KBM-7 (cell line): ENCODE results near the gene RBM33.
A peak's percentile ranks its signal among the peaks of the same experiment; 100 is the strongest.

Experiments used
- DNase-seq: peaks from one replicate; pipeline ENCODE4 v3.0.0-alpha.2; 2015
- in situ Hi-C: fragments of 300-500 bp; cut with MboI; formaldehyde crosslinking; loops from 2 replicates; pipeline ENCODE4 v1.14.3; 2020; ENCODE audit warnings: low sequenced_read_pairs, low pct_unique_long_range_greater_than_20kb, mixed read lengths

RBM33 gene

DNA sequence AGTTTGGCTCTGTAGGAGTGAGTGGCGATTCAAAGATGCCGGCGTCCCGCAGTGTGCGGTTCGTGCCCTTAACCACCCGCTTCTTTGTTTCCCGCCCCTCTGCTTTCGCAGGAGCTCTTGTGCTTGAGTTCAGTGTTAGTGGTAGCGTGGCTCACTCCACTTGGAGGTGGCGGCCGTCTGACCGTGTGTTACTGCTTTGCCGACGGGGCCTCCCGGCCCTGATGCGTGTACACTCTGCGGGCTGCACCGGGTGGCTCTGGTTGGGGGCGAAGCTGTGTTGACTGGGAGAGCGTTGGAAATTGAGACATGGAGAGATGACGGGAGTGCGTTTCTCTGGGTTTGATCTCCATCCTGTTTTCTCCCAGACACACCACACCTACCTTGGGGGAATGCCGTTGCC, 136.4 kb downstream of the RBM33 start:
- in situ Hi-C loops = loop anchor here (25.0 kb wide), 1 partner anchor 1031 kb away; no protein-coding TSS in a partner anchor
- DNase-seq = no peak

DNA sequence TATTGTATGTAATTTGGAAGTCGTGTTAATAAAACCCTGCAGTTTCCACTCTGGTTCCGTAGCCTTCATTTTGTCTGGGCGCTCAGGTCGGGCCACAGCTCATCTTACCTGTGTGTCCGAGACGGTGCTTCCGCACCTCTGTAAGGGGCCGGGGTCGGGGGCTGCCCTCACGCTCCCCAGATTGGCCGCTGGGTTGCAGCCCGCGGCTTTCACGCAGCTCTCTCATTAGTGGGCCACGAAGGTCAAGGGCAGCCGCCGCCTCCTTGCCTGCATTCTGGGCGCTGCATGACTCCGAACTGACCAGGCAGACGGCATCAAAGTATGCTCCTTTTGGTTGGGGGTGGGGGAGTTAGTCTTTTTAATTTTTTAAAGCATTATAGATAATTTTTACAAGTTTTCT, 137.0 kb downstream of the RBM33 start:
- in situ Hi-C loops = loop anchor here (25.0 kb wide), 1 partner anchor 1031 kb away; no protein-coding TSS in a partner anchor
- DNase-seq = no peak

DNA sequence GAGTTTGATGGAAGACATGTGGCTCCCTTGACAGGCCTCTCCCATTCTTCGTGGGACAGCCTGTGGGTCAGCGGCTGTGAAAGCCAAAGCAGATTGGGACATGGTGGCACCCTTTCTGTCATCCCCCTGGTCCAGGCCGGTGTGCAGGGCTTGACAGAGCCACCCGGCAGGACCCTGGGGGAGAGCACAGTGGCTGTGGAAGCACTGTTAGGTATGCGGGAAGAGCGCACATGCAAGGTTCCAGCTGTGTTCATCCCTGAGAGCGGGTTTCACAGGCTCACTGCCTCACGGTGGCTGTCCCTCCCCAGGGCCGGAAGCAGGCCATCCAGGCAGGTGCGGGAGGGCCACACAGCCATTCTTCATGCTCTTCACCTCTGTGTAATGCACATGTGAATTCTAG, 138.0 kb downstream of the RBM33 start:
- no peak for DNase-seq
- in situ Hi-C loops = loop anchor here (25.0 kb wide), 1 partner anchor 1030 kb away; no protein-coding TSS in a partner anchor

DNA sequence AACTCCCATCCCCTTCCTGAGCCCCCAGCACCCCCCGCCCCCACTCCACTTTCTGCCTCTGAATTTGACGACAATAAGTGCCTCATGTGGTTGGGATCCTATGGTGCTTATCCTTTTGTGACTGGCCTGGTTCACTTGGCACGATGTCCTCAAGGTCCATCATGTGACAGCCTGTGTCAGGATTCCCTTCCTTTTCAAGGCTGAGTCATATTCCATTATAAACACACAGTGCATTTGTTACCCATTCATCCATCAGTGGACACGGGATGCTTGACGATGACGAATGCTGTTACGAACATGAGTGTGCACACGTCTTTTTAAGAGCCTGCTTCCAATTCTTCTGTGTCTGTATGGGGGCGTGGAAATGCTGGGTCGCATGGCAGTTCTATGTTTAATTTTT, 141.1 kb downstream of the RBM33 start:
- DNase-seq = no peak
- in situ Hi-C loops = loop anchor here (25.0 kb wide), 1 partner anchor 1027 kb away; no protein-coding TSS in a partner anchor

DNA sequence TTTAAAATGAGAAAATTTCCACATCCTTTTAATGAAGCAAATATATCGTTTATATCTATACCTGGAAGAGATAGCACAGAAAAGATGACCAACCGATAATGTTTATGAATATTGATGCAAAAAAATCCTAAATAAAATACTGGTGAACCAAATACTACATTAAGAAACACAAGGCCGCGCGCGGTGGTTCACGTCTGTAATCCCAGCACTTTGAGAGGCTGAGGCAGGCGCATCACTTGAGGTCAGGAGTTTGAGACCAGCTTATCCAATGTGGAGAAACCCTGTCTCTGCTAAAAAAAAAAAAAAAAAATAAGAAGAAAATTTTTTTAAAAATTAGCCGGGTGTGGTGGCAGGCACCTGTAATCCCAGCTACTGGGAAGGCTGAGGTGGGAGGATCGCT, 142.0 kb downstream of the RBM33 start:
- in situ Hi-C loops = loop anchor here (25.0 kb wide), 1 partner anchor 1026 kb away; no protein-coding TSS in a partner anchor
- no peak for DNase-seq

DNA sequence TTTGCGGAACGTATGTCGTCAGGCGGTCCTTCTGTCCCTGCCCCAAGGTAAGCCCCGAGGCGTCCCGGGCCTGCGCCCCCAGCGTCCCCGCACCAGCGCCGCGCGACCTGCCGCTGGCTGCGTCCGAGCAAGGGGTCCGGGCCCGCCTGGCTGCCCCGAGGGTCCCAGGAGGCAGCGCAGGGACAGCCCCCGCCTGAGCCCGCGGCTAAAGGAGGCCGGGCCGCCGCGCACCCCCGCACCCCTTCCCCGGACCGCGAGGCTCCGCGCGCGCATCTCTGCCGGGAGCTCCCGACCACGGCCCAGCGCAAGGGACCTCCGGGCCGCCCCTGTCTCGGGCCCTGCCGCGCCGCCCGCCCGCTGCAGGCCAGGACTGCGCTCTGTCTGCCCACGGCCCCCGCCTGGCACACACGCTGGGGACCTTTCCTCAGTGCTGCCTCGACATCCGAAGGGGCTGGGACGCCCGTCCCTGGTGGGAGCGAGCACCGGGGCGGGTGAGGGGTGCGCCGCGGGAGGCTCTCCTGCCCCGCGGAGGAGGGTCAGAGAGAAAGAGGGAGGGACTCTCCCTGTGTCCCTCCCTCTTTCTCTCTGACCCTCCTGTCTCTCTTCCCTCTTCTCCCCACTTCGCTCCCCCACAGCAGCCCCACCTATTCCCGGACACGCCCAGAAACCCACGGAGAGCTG, 142.8 kb downstream of the RBM33 start:
- in situ Hi-C loops = loop anchor here (25.0 kb wide), 1 partner anchor 1025 kb away; no protein-coding TSS in a partner anchor
- DNase-seq = no peak

DNA sequence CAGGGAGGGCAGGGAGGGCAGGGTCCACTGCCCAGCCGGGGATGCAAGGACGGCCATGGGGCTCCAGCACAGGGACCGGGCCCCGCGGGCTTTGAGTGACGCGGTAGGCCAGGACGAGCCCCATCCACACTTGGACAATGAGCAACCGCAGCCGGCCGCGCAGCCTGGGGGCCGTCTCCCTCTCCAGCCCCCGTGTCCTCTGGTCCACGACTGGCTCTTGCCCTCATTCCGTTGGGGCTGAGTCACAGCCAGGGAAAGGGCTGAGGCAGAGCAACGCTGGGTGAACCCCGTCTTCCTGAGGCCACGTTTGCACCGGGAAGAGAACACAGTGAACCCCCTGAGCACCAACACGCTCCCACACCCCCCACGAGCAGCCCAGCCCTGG, 144.1 kb downstream of the RBM33 start:
- in situ Hi-C loops = loop anchor here (25.0 kb wide), 1 partner anchor 1024 kb away; no protein-coding TSS in a partner anchor
- DNase-seq = no peak

DNA sequence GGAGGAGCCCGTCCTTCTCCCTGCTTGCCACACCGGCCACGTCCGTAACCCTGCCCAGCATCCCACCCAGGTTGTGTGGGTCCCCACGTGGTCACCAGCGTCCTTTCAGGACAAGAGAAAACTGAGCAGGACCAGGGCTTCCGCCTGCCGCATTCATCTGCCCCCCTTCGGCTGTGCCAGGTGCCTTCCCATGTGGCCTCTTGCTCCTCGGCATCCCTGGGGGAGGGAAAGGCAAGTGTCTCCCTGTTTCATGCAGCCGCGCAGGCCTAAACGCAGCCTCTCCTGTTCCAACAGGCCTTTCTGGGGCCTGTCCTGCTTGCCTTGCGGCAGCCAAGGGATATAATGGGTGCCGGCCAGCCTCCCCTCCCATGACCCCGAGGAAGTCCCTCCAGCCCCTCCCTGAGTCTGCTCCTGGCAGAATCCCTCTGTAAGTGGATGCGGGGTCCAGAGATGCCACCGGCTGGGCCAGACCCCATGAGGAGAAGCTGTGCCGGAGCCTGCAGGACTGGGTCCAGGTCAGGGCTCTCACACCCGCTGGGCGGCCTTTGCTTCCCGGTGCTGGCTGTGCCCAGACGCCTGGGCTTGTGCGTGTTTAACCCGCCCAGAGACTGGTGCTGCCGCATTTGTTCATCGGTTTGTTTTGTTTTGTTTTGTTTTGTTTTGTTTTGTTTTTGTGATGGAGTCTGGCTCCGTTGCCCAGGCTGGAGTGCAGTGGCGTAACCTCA, 144.7 kb downstream of the RBM33 start:
- no peak for DNase-seq
- in situ Hi-C loops = loop anchor here (25.0 kb wide), 1 partner anchor 1023 kb away; no protein-coding TSS in a partner anchor

DNA sequence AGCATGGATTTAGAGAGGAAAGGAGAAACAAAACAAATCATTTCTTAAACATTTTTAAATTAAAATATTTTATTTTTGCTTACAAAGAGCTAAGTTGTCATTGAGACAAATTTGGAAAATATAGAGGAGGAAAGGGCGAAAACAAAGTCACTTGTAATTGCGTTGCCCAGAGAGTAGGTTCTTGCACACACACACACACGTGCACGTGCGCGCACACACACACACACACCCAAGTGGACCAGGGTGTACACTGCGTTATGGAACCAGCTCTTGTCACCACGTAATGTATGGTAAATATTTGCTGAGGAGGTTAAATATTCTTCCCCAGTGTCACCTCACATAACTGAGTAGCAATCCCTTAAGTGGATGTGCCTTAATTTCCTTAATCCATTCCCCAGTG, 146.2 kb downstream of the RBM33 start:
- in situ Hi-C loops = loop anchor here (25.0 kb wide), 1 partner anchor 1022 kb away; no protein-coding TSS in a partner anchor
- DNase-seq = no peak

DNA sequence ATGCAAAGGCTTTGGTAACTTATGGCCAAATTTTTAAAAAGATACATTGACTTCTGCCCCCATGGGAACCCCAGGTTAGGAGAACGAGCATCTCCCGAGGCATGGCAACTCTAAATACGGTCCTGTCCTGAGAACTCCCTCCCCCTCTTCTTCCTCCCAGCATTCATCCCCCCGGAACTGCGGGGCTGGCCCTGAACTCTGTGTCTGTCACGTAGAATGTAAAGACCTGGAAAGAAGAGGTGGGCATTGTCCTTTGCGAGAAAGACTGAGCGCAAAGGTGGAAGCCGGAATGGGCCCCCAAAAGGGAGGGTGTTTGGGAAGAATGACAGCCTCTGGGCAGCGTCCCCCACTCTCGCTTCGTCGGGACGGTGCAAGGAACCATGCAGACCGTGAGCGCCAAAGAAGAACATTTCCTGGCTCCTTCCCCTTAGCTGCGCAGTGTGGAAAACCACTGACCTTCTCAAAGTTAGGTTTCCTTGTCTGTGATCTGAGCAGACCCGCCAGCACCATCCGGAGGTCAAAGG, 146.8 kb downstream of the RBM33 start:
- no peak for DNase-seq
- in situ Hi-C loops = loop anchor here (25.0 kb wide), 1 partner anchor 1021 kb away; no protein-coding TSS in a partner anchor

DNA sequence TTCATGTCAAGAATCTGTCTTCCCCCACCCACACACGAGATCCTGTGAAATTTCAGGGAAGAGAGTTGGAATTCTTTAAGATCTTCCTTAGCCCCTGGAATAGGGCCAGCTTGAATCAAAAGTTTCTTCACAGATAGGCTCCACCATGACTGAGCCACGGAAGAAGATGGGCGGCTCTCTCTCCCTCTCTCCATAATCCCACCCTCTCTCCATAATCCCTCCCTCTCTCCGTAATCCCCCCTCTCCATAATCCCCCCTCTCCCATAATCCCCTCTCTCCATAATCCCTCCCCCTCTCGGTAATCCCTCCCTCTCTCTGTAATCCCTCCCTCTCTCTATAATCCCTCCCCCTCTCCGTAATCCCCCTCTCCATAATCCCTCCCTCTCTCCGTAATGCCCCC, 147.4 kb downstream of the RBM33 start:
- no peak for DNase-seq
- in situ Hi-C loops = loop anchor here (25.0 kb wide), 1 partner anchor 1020 kb away; no protein-coding TSS in a partner anchor

DNA sequence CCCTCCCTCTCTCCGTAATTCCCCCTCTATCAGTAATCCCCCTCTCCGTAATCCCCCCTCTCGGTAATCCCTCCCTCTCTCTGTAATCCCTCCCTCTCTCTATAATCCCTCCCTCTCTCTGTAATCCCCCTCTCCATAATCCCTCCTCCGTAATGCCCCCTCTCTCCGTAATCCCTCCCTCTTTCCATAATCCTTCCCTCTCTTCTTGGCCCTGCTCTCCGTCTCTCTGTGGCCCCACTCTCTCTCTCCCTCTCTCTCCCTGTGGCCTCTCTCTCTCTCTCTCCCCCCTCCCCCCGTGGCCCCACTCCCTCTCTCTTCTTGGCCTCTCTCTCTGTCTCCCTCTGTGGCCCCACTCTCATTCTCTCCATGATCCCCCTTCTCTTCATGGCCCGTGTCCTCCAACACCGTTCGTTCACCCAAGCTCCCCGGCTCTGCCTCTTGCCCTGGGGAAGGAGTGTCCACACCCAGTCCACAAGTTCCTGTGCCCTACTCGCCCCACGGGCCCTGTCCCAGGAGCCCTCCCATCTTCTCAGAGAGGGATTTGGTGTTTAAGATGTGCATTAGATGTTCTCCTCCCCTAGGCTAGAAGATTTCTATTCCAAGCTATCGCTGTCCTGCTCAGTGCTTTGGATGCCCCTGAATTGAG, 148.0 kb downstream of the RBM33 start:
- in situ Hi-C loops = loop anchor here (25.0 kb wide), 1 partner anchor 1020 kb away; no protein-coding TSS in a partner anchor
- DNase-seq = no peak

DNA sequence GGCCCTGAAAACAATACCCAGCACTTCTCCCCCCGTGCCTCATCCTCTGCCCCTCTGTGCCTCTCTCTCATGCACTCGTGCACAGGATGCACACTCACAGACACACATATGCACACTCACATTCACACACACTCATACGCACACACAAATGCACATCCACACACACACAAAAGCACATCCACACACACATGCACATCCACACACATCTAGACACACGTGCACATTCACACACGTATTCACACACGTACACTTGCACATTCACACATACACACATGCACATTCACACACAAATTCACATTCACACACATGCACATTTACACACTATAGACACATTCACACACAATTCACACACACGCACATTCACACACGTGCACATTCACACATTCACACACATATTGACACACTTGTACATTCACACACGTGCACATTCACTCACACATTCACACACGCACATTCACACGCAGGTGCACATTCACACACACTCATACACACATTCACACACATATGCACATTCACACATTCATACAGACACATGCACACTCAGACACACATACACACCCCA, 148.6 kb downstream of the RBM33 start:
- in situ Hi-C loops = loop anchor here (25.0 kb wide), 1 partner anchor 1019 kb away; no protein-coding TSS in a partner anchor
- no peak for DNase-seq

DNA sequence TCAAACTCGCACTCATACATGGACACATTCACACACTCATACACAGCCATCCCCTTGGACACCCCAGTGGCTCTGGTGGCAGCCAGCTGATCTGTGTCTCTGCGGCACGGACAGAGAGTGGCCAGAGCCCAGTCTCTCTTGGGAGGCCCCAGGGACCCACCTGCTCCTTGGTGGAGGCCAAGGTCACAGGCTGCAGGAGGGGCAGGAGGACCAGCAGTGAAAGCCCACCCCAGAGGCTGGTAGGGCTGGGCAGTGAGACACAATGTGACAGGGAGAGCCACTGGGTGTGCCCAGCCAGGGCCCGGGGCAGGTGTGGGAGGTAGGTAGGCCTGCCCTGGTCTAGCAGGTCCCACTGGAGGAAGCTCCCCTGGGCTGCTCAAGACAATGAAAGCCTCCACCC, 149.3 kb downstream of the RBM33 start:
- in situ Hi-C loops = loop anchor here (25.0 kb wide), 1 partner anchor 1019 kb away; no protein-coding TSS in a partner anchor
- DNase-seq = no peak

DNA sequence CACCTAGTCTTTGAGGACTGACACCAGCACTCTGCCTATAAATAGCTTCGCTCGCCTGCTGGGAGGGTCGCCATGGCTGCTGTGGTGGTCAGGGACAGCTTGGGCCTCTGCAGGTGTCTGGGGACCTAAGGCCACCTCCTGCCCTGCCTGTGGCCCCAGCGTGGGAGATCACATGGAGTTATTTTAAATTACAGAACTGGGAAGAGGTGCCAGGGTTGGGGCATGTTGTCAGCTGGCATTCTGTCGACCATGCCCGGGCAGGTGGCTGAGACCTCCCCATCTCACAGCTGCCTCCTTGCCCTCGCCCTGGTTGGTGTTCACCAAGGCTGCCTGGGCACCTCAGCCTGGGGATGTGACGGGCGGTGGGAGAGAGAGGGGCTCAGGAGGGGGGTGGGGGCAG, 149.7 kb downstream of the RBM33 start:
- DNase-seq = no peak
- in situ Hi-C loops = loop anchor here (25.0 kb wide), 1 partner anchor 1018 kb away; no protein-coding TSS in a partner anchor

DNA sequence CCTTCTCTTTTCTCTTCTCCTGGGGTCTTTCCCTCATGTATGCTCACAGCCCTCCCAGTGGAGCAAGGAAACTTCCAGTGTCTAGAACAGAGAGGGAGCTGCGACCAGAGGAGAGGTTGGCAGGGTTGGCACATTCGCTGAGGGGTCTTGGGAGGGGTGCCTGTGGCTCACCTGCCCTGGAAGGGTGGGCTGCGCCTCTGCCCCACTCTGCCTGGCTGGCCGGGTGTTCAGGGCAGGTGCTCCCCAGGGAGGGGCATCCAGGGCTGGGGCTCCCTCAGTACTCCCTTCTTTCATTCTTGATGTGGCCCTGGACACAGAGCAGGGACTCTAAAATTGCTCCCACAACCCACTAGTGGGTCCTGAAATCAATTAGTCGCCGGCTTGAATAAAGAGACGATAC, 150.9 kb downstream of the RBM33 start:
- DNase-seq = no peak
- in situ Hi-C loops = loop anchor here (25.0 kb wide), 1 partner anchor 1017 kb away; no protein-coding TSS in a partner anchor

DNA sequence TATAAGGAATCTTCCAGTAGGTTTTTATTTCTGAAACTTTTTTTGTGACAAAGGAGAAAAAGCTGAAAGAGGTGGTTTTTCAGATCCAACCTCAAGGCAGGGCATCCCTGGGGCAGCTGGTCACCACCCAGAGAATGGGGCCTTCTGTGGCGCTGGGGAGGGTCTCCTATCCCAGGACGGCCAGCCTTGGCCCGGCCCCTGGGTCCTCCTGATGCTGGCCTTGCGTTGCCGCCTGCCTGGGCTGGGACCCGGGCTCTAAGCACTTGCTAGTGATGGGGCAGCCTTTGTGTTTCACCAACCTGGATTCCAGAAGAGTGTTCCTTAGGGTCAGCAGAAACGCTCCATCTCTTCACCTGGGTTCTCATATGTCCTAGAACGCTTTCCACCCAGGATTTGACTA, 151.5 kb downstream of the RBM33 start:
- in situ Hi-C loops = loop anchor here (25.0 kb wide), 1 partner anchor 1016 kb away; no protein-coding TSS in a partner anchor
- DNase-seq = no peak

DNA sequence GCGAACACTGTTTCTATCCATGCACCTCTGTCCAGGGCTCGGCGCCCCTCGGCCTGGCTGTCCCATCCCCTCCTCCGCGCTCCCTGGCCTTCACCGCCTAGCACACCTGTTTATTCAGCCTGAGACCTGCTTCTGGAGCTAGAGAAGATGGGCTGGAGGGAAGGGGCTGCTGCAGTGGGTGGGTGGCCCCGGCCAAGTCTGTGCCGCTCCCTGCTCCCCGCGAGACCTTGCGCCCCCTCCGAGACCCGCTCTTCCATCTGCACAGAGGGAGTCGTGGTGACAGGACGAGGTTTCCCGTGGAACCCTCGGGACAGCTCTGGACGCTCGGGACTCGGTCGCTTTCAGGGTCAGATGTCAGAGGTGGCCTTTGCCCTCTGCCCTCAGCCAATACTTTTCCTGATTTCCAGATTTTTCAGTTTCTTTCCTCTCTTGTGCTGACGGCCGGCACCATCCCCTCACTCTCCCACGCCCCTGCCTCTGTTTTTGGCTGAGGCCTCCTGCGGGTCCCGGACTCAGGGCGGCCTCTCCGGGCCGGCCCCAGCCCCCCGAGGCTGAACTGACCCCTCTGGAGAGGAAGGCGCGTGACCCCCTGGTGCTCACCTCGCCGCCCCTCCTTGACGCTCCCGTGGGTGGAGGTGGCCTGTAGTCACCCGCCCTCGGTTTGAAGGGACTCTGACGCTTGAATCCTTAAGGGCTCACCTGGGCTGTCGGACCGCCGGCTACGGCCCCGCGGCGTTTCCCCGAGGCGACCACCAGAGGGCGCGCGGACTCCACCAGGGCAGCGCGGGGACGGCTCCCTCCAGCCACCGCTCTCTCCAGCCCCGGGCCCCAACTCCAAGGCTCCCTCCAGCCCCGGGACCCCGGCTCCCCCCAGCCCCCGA, 152.2 kb downstream of the RBM33 start:
- in situ Hi-C loops = loop anchor here (25.0 kb wide), 1 partner anchor 1016 kb away; no protein-coding TSS in a partner anchor
- DNase-seq = peak; percentile 66
